ENCODE data around the gene CDC42BPA.

DNA sequence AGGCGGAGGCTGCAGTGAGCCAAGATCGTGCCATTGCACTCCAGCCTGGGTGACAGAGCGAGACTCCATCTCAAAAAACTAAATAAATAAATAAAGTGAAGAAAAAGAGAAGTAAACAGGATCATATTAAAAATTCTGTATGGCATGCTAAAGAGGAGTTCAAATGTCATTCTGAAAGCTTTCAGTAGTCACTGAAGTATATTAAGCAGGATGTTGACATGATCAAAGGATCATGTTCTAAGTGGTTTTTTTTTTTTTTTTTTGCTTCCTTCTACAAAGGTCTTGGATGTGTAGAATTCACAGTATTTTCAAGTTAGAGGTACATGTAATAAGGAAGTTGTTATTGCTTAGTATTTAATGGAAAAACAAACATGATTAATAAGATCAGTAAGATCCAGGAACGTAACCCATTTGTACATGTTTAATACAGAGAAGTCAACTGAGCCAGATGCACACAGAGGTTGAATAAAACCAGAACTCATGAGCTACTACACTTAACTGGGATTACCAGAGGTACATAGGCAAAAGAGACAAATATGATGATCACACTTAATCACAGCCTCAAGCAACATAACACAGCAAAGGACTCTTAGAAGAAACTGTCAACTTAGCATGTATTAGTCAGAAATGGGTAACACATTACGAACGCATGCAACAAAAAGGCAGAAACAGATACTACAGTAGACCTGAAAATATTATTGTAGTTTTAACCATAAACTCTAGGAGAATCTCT lies 12.2 kb downstream of the CDC42BPA start:
- TF ChIP-seq, protein P1, sequence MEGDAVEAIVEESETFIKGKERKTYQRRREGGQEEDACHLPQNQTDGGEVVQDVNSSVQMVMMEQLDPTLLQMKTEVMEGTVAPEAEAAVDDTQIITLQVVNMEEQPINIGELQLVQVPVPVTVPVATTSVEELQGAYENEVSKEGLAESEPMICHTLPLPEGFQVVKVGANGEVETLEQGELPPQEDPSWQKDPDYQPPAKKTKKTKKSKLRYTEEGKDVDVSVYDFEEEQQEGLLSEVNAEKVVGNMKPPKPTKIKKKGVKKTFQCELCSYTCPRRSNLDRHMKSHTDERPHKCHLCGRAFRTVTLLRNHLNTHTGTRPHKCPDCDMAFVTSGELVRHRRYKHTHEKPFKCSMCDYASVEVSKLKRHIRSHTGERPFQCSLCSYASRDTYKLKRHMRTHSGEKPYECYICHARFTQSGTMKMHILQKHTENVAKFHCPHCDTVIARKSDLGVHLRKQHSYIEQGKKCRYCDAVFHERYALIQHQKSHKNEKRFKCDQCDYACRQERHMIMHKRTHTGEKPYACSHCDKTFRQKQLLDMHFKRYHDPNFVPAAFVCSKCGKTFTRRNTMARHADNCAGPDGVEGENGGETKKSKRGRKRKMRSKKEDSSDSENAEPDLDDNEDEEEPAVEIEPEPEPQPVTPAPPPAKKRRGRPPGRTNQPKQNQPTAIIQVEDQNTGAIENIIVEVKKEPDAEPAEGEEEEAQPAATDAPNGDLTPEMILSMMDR (IDR thresholded peaks at IDR 0.05): no peak
- TF ChIP-seq POLR2A (IDR thresholded peaks at IDR 0.05): no peak
